ENCODE measurements around the gene OGFR.
"Not testable (repeated sequence)": the region's sequence is repeated elsewhere in the genome, so short reads cannot be mapped to it uniquely, and the experiment has no call there.

OGFR gene

DNA sequence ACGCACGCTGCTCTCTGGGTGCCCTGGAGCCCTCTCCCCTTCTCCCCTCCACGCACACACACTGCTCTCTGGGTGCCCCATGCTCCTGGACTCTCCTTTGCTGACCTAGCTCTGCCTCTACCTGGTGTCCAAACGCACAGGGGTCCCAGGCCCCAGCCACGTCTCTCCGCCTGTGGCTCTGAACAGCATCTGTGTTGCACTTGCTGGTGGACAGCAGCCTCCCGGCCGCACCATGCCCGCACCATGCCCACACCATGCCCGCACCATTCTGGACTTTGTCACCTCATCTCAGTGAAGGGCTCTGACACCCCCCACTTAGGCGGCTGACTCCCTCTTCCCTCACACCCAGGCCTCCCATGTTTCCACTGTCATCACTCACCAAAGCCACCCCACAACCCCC is 35.2 kb downstream of the OGFR start:
- DNase-seq (ENCODE audit: low read depth, low spot score), result no peak

DNA sequence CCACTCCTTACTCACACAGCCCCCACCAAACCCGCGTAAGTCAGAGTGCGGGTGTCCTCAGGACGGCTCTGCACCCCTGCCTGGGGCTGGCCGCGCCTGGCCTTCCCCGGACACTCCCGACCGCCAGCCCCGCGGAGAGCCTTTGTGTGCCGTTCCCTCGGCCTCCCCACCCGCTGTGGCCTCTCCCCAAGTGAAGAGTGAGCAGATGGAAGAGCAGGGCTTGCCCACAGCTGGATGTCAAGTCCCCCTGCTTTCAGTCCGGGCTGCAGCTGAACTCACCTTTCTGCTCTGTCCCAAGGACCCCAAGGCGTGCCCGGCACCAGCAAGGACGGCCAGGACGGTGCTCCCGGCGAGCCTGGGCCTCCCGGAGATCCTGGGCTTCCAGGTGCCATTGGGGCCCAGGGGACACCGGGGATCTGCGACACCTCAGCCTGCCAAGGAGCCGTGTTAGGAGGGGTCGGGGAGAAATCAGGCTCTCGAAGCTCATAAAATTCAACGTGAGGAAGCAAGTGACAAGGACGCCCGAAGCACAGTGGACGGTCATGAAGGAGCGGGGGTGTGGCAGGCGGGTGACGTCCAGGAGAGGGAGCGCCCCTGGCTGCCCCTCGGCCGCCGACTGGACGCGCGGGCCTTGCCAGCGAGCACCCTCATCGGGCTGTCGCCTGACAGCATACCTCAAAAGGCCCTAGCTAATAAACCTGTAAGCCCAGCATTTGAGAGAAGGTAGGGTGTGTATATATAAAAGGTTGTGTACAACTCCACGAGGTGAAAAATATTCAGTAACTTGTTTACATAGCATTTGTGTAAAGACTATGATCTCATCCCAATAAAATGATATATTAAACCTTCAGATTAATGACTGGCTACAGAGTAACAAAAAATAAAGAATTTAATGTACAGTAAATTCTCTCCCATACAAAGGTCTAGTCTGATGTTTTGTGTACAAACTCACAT is 35.9 kb downstream of the OGFR start:
- DNase-seq (ENCODE audit: low read depth, low spot score), result no peak

DNA sequence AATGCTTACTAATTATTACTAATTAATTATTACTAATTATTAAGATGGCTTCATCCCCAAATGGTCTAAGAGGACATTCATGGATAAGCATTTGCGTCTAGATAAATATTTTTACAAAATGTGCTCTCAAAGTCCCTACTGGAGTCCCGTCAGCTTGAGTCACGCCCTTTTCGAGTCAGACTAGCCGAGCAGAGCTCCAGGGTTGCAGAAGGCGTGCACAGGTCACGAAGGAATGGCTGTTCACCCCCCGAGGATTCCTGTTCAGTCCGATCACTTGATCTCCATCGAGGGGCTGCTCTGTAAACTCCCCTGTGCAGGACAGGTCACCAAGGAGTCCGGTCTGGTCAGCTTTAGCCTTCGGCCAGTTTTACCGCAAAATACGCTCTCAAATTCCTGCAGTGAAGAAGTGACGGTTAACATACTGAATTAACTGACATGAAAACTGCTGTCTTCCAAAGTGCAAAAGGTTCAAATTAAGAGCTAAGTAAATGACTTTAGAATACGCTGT is 37.1 kb downstream of the OGFR start:
- DNase-seq (ENCODE audit: low read depth, low spot score), result no peak

DNA sequence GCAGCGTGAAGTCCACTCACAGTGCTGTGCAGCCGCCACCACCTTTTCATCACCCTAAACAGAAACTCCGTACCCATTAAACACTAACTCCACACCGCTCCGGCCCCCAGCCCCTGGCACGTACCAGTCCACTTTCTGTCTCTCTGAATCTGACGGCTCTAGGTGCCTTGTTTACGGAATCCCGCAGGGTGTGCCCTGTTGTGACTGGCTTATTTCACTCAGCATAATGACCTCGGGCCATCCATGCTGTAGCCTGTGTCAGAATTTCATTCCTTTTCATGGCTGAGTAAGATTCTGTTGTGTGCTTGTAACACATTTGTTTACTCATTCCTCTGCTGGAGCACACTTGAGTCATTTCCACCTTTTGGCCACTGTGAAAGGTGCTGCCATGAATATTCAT is 39.0 kb downstream of the OGFR start:
- no peak for DNase-seq (ENCODE audit: low read depth, low spot score)

DNA sequence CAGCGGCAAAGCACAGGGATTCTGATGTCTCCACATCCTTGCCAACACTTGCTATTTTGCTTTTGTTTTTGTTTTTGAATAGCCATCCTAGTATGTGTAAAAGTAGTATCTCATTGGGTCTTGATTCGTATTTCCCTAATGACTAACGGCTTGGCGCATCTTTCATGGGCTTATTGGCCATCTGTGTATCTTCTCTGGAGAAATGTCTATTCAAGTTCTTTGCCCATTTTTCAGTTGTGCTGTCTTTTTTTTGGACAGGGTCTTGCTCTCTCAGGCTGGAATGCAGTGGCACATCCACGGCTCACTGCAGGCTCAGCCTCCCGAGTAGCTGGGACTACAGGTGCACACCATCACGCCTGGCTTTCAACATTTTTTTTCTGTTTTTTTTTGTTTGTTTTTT is 39.5 kb downstream of the OGFR start:
- no peak for DNase-seq (ENCODE audit: low read depth, low spot score)

DNA sequence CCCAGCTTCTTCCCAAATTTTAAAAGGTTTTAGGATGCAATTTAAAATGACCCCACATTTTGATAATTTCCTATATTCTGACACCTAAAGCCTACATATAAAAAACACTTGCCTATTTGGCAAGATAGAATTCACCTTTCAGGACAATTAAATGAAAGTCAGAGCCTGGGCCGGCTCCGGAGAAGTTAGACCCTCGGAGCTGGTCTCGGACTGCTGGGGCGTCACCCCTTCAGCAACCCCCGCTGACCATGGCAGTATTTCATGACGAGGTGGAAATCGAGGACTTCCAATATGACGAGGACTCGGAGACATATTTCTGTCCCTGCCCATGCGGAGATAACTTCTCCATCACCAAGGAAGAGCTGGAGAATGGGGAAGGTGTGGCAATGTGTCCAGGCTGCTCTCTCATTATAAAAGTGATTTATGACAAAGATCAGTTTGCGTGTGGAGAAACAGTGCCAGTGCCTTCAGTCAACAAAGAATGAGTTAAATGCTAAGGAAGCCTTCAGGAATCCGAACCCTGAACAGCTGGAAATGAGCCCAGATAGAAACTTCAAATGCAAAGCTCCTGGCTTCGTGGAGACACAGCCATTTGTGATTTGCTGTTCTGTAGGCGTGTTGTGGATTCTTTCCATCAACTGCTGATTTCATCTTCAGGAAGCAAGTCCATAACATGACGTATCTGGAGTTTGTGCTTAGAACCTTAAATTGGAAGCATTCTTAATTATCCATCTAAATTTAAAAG is 41.0 kb downstream of the OGFR start:
- DNase-seq (ENCODE audit: low read depth, low spot score), result no peak

DNA sequence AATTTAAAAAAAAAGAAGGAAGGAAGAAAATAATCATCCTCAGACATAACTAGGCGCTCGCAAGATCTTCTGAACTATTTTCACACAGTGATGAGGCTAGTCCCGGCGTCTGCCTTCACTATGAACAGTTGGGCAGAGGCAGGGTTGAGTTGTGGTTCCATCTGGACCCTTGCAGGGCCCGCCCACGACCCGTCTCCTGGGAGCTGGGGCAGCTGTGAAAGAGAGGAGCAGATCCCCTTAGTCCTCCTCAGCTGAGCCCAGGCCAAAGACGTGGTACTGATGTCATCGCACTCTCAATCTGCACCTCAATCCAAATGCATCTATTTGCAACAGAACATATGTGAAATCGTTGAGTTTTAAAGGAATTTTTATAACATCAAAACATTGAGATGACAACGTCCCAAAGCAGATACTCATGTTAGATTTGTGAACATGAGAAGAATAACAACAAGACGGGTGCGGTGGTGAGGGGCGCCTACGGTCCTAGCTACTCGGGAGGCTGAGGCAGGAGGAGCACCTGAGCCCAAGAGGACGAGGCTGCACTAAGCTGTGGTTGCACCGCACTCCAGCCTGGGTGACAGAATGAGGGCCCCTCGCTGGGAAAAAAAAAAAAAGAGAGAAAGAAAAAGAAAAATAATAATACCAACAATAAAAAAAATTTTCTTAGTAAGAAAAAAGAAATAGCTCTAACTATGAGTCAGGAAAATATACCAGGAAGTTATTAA is 41.7 kb downstream of the OGFR start:
- no peak for DNase-seq (ENCODE audit: low read depth, low spot score)

DNA sequence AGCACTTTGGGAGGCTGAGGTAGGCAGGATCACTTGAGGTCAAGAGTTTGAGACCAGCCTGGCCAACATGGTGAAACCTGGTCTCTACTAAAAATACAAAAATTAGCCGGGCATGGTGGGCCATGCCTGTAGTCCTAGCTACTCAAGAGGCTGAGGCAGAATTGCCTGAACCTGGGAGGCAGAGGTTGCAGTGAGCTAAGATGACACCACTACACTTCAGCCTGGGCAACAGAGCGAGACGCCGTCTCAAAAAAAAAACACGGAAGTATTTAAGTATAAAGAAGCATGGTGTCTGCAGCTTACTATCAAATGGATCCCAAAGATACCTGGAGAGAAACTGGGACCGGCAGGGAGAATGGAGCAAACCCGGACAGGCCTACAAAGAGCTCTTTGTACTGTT is 44.3 kb downstream of the OGFR start:
- DNase-seq (ENCODE audit: low read depth, low spot score), result not testable (repeated sequence)

DNA sequence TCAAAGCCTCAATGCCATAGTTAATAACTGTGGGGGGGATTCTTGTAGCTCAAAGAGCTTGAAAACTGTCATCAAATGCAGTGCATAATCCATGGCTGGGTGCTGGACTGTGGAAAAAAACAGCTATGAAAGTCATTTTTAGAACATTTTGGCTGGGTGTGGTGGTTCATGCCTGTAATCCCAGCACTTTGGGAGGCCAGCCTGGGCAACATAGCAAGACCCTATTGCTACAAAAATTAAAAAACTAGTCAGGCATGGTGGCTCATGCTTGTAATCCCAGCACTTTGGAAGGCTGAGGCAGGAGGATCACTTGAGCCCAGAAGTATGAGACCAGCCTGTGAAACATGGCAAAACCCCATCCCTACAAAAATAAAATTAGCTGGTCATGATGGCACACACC is 44.8 kb downstream of the OGFR start:
- no peak for DNase-seq (ENCODE audit: low read depth, low spot score)

DNA sequence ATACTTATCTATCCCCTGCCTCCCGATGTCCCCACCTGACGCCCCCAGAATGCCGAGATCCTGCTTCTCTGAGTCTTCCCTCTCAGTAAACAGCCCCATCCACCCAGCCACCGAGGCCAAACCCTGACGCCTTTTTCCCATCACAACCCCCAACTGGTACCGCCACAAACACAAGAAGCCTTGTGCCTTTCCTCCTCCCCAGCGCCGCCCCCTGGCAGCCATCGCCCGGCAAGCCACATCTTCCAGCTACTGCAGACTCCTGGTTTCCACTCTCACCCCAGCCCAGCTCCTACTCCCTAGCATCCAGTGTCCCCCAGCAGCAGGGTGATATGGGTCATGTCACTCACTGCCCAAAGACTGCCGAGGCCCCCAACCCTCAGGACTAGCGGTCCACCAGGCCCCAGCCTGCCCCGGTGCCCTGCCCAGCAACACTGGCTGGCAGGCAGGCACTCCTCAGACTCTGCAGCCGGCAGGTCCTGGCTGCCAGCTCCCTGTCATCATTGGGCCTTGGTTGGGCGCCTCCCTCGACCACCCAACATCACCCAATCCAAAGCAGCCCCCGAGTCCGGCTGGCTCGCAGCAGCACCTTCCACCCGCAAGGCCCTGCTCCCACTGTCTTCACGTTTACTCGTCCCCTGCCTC is 45.8 kb downstream of the OGFR start:
- DNase-seq (ENCODE audit: low read depth, low spot score), result no peak

DNA sequence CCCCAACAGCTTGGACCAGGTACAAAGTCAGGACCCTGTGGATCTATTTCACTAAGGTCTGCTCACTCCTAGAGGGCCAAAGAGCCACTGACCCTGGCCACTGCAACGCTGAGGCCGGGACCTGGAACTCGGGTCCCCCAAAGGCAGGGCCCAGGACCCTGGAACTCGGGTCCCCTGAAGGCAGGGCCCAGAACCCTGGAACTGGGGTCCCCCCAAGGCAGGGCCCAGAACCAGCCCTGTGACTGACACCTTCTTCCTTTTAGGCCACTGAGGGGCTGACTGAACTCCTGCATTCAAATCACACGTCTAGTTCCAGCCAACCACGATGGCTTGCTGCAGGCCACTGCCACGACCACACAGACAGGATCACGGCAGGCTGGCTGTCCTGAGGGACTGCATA is 47.6 kb downstream of the OGFR start:
- no peak for DNase-seq (ENCODE audit: low read depth, low spot score)

DNA sequence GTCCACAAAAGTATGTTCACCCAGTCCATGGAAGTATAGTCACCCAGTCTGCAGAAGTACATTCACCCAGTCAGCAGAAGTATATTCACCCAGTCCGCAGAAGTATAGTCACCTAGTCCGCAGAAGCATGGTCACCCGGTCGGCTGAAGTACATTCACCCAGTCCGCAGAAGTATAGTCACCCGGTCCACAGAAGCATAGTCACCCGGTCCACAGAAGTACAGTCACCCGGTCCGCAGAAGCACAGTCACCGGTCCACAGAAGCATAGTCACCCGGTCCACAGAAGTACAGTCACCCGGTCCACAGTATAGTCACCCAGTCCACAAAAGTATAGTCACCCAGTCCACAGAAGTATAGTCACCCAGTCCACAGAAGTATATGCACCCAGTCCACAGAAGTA is 48.2 kb downstream of the OGFR start:
- no peak for DNase-seq (ENCODE audit: low read depth, low spot score)

DNA sequence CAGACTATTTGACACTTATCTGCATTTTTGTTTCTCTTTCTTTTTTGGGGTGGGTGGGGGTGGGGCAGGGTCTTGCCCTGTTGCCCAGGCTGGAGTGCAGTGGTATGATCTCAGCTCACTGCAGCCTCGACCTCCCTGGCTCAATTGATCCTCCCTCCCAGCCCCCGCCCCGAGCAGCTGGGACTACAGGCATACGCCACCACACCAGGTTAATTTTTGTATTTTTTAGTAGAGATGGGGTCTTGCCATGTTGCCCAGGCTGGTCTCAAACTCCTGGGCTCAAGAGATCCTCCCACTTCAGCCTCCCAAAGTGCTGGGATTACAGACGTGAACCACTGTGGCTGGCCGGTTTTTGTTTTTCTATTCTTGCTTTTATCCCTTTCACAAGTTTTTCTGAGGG is 48.7 kb downstream of the OGFR start:
- DNase-seq (ENCODE audit: low read depth, low spot score), result not testable (repeated sequence)

DNA sequence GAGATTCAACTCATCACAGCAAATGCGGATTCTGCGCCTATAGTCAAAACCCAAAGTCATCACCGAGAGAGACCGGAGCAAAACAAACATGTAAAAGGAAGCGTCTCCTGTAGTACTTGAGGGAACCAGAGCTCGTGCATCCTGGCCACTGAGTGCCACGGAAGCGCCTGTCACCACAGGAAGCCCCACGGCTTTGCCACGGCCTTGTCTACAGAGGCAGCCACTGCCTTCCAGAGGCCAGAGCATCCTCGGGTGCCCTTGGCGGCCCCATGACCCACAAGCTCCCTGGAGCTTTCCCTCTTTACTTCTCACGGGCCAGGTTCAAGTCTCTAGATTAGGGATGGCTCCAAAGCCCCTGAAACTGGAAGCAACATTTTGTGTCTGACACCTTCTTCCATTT is 49.5 kb downstream of the OGFR start:
- no peak for DNase-seq (ENCODE audit: low read depth, low spot score)

DNA sequence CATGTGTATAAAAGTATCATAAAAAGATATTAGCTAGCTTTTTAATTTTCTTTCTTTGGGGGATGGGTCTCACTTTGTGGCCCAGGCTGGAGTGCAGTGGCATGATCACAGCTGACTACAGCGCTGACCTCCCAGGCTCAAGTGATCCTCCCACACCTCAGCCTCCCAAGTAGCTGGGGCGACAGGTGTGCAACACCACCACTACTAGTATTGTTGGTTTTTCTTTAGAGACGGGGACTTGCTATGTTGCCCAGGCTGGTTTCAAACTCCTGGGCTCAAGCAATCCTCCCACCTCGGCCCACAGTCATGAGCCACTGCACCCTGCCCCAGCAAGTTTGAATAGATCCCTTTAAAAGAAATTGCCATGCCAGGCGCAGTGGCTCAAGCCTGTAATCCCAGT is 50.5 kb downstream of the OGFR start:
- DNase-seq (ENCODE audit: low read depth, low spot score), result no peak

DNA sequence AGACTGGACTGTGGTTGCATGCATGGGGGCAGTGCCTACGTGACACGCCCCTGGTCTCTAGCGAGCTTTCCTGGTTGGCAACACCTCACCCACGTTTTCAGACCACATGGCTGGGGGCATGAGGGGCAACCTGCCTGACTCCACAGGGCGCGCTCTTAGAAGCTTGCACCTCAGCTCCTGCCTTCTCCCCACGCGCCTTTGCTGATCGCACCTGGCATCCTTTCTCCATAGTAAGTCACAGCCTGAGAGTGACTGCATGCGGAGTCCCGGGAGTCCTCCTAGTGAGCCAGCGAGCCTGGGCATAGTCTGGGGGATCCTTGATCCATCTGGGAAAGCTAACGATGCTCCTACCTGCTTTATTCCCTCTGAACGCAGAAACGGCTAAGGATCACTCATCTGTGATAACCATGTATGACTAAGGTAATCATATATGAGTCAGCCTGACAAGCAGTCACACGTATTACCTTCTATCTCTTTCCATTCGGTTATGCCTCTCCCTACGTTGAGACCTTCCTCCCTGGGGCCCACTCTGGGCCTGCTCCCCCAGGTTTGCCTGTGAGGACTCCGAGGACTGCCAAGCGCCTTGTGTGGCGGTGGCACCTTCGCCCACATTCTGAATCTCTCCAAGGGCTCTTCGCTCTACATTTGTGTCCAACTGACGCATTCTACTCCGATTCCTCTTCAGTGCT is 52.4 kb downstream of the OGFR start:
- no peak for DNase-seq (ENCODE audit: low read depth, low spot score)

DNA sequence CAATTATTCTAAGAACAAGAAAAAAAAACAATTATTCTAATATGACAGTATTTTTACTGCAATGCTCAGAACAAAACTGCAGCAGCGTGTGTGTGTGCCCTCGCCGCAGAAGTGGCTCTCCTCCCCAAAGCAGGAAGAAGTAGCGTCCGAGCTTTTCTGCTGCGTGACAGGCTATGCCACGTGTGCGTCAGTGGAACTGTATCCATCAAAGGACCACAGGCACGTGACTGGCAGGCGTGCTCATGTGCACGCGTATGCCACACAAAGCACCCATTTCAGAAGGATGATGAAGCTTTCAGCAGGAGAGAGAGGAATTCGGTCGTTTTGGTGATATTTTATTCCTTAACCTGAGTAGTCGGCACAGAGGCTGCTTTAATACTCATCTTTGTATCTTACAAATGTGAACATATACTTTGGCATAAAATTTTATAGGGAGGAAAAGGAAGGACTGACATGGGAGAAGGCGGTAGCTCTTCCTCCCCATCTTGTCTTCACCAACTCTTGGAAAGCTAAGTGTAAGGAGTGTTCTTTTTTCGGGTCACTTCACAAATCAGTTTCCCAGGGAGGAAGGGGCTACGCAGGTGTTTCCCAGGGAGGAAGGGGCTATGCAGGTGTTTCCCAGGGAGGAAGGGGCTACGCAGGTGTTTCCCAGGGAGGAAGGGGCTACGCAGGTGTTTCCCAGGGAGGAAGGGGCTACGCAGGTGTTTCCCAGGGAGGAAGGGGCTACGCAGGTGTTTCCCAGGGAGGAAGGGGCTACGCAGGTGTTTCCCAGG is 53.6 kb downstream of the OGFR start:
- no peak for DNase-seq (ENCODE audit: low read depth, low spot score)

DNA sequence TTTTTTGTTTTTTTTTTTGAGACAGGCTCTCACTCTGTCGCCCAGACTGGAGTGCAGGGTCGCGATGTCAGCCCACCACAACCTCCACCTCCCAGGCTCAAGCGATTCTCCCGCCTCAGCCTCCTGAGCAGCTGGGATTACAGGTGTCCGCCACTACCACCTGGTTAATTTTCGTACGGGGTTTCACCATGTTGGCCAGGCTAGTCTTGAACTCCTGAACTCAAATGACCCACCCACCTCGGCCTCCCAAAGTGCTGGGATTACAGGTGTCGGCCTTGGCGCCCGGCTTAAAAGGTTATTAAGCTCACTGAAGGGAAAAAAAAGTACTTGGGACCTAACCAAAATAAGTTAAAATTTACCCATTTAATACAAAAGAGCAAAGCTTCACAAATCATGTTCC is 55.1 kb downstream of the OGFR start:
- no peak for DNase-seq (ENCODE audit: low read depth, low spot score)

DNA sequence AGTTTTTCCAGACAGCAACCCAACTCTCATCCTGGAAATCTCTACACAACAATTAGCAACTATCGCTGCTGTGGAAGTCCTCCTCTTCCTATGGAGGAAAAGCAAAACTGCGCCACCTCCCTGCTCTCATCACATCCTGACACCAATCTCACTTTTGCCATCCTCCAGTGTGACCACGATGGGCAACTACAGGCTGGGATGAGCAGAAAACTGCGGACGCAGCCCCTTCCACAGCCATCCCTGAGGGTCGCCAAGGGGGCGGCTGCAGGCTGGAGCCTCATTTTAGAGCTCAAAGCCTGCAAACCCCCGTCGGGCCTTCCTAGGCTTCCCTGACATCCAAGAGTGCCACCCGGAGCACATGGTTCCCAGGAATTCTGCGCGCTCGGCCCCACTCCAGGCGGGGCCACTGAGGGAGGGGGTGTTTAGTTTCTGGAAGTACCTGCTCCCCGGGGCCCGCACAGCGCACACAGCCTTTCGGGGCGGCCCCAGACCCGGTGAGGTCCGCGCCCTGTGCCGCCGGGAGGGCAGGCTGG is 55.8 kb downstream of the OGFR start:
- no peak for DNase-seq (ENCODE audit: low read depth, low spot score)

Measured in smooth muscle cell of the brain vasculature (primary cell).